Activated CD8-positive, alpha-beta memory T cell treated with anti-CD3 and anti-CD28 coated beads, Interleukin-2, amount 10 ng/mL, durations not matched to agents 7 days and 5 days (primary cell): ENCODE results near the gene ANKS6. TPM values are rescaled to one million over a fixed set of nuclear protein-coding genes. Genes with fewer than 3 reads are reported as not detected.

Experiments
- ATAC-seq: fragments of 150-1000 bp; cut with Tn5 transposase; one replicate; pipeline ENCODE4 v1.10.0; 2021; ENCODE audit warnings: moderate library complexity
- CTCF ChIA-PET: fragments of 350-600 bp; sonication (Branson Sonifier 250); formaldehyde crosslinking; loops from one replicate; lab custom pipeline; 2021; ENCODE audit warnings: antibody characterized with exemption; lab: Charles Lee
- DNase-seq: peaks from one replicate; pipeline ENCODE4 v3.0.0-alpha.2; 2020
- H3K27ac Mint-ChIP-seq: one replicate; pipeline ENCODE4 v1.8.0; 2021; ENCODE audit warnings: mild to moderate bottlenecking, mixed read lengths
- H3K27me3 Mint-ChIP-seq: one replicate; pipeline ENCODE4 v1.8.0; 2021; ENCODE audit warnings: mixed read lengths
- H3K36me3 Mint-ChIP-seq: one replicate; pipeline ENCODE4 v1.8.0; 2021; ENCODE audit warnings: mild to moderate bottlenecking, mixed read lengths
- H3K4me1 Mint-ChIP-seq: one replicate; pipeline ENCODE4 v1.8.0; 2021; ENCODE audit warnings: mixed read lengths
- H3K4me3 Mint-ChIP-seq: one replicate; pipeline ENCODE4 v1.8.0; 2021; ENCODE audit warnings: mild to moderate bottlenecking, moderate library complexity, mixed read lengths
- H3K9me3 Mint-ChIP-seq: one replicate; pipeline ENCODE4 v1.8.0; 2022; ENCODE audit warnings: low read depth, mixed read lengths
- total RNA-seq, 2 experiments: library from RNA; stranded (reverse); gene quantifications; one replicate each; pipeline ENCODE4 v1.2.3, GENCODE V29; 2021

ANKS6 gene
- total RNA-seq, 2 experiments from 2014 or later = 6.5 to 9.2 TPM

DNA sequence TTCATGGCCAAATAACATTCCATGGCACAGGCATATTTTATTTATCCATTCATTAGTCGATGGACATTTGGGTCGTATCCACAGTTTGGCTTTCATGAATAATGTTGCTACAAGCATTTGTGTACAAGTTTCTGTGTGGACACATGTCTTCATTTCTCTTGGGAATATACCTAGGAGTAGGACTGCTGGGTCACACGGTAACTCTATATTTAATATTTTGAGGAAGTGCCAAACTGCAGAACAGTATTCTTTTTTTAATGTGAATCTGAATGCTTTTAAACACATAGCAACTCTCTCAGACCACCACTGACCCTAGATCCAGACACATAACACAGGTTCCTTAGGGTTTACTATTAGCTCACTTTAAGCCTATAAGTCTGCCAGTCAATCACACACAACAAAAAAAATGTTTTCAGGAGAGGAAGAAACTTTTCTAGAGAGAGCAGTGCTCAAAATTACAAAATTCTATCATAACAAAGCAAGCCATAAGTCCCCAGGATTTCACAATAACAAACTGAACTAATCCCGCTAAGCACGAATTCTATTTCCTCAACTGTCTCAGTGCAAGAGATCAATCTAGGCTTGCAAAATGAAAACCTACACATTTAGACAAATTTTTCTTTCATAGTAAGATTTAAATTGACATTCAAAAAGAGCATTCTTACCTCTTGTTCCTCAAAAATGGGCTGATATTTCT is 45.8 kb downstream of the ANKS6 start:
- H3K4me3 Mint-ChIP-seq = no peak overlapping the region
- DNase-seq = no peak
- H3K27me3 Mint-ChIP-seq = no peaks in the 10 kb centered on the region
- CTCF ChIA-PET = interaction anchor here (1.0 kb wide), 1 partner anchor 11 kb away, joined by 3 read pairs; no protein-coding TSS in a partner anchor
- no peaks in the 10 kb centered on the region for H3K9me3 Mint-ChIP-seq
- H3K27ac Mint-ChIP-seq = no peak overlapping the region
- no peak for ATAC-seq
- H3K4me1 Mint-ChIP-seq = no peaks in the 10 kb centered on the region
- H3K36me3 Mint-ChIP-seq = no peaks in the 10 kb centered on the region

DNA sequence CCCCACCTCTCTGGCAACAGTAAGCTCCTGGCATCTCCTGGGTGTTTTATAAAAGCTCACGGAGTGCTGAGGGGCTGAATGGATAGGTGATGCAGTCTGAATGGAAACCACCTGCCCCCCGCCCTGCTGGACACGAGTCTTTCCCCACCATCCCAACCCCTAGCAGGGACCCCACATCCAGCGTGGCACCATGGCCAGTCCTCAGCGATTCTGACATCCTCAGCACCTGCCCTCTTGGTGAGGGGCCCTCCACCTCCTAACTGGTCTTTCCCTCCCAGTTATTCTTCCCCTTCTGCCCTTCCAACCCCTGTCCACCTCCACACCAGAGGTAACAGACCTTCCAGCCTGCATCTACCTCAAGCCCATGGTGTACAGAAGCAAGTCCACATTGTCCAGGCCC is 48.9 kb downstream of the ANKS6 start:
- Mint-ChIP-seq H3K36me3 (no peaks in the 10 kb centered on the region), H3K4me1 (no peaks in the 10 kb centered on the region), H3K4me3 (no peak overlapping the region), H3K9me3 (no peaks in the 10 kb centered on the region), H3K27ac (no peak overlapping the region), H3K27me3 (no peaks in the 10 kb centered on the region)
- ATAC-seq = no peak
- CTCF ChIA-PET = no interaction called here
- no peak for DNase-seq

DNA sequence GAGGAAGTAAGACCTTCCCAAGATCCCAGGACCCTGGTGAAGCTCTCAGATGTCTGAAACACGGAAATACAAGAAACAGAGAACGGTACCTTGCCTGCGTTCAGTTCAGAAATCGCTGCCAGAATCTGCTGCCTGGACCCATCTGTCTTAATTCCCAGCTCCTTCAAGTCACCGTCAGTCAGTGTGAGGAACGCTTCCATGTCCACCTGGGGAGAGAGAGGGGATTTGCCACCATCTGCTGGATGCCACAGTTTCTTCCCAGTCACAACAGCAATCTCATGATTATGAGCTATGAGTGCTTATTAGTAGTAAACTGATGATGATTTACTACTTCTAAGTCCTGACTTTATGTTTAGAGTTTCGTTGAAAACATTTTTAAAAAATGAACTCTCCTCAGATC is 50.9 kb downstream of the ANKS6 start:
- Mint-ChIP-seq H3K4me1 (no peaks in the 10 kb centered on the region), H3K9me3 (no peaks in the 10 kb centered on the region), H3K27ac (no peak overlapping the region), H3K4me3 (no peak overlapping the region), H3K27me3 (no peaks in the 10 kb centered on the region), H3K36me3 (no peaks in the 10 kb centered on the region)
- no peak for ATAC-seq
- DNase-seq = no peak
- CTCF ChIA-PET = interaction anchor here (1.2 kb wide), 1 partner anchor 21 kb away, joined by 3 read pairs; no protein-coding TSS in a partner anchor

DNA sequence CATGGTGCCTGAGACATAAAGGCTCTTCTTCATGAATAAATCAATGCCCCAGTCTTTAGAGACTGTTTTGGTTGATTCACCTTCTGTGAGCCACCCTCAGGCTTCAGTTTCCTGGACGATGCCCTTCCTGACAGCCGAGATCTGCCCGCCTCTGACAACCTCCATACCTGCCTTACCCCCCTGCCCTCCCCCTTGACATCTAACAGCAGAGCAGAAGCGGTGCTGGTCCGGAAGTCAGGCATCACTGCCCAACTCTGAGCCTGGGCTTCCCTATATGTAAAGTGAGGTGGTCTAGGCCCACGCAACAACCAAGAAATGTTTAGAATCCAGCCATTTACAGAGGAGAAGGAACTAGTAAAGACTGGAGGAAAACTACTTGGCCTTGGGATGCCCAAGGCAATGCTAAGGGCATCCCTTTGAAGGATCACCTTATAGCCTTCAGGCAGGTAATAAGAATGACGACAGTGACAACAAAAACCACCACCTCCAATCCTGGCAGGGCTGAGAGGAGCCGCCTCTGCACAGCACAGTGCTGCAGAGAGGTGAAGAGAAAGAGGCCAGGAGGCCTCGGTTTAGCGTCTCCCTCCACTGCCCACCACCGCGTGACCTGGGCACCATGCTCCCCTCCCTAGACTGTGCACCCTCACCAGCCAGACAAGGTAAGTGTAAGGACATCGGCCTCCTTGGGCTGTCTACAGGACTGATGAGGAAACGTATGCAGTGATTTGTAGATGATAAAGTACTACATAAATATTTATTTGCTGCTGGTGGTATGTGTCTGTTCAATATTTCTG is 52.3 kb downstream of the ANKS6 start:
- CTCF ChIA-PET = no interaction called here
- no peaks in the 10 kb centered on the region for H3K4me1 Mint-ChIP-seq
- no peaks in the 10 kb centered on the region for H3K9me3 Mint-ChIP-seq
- H3K36me3 Mint-ChIP-seq = no peaks in the 10 kb centered on the region
- ATAC-seq = no peak
- no peak for DNase-seq
- no peak overlapping the region for H3K27ac Mint-ChIP-seq
- H3K27me3 Mint-ChIP-seq = no peaks in the 10 kb centered on the region
- no peak overlapping the region for H3K4me3 Mint-ChIP-seq

DNA sequence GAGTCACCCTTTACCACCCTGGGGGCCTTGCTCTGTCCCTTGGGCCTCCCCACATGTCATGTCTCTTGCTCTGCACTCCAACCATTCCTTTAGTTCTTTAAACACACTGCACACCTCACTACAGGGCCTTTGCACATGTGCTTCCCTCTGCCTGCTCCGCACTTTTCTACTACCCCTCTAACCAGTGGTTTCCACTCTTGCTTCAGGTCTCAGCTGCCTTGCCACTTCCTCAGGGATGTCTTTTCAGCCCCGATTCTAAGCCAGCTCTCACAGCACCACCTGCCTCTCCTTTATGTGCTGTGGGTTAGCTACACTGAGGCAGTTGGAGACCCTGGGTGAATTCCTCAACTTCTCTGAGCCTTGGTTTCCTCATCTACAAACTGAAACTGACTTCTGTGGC is 53.0 kb downstream of the ANKS6 start:
- H3K4me3 Mint-ChIP-seq = no peak overlapping the region
- ATAC-seq = no peak
- no peaks in the 10 kb centered on the region for H3K4me1 Mint-ChIP-seq
- CTCF ChIA-PET = no interaction called here
- no peak for DNase-seq
- peaks cover 4% of the 10 kb centered on the region for H3K36me3 Mint-ChIP-seq
- H3K27ac Mint-ChIP-seq = no peak overlapping the region
- H3K9me3 Mint-ChIP-seq = no peaks in the 10 kb centered on the region
- H3K27me3 Mint-ChIP-seq = no peaks in the 10 kb centered on the region

DNA sequence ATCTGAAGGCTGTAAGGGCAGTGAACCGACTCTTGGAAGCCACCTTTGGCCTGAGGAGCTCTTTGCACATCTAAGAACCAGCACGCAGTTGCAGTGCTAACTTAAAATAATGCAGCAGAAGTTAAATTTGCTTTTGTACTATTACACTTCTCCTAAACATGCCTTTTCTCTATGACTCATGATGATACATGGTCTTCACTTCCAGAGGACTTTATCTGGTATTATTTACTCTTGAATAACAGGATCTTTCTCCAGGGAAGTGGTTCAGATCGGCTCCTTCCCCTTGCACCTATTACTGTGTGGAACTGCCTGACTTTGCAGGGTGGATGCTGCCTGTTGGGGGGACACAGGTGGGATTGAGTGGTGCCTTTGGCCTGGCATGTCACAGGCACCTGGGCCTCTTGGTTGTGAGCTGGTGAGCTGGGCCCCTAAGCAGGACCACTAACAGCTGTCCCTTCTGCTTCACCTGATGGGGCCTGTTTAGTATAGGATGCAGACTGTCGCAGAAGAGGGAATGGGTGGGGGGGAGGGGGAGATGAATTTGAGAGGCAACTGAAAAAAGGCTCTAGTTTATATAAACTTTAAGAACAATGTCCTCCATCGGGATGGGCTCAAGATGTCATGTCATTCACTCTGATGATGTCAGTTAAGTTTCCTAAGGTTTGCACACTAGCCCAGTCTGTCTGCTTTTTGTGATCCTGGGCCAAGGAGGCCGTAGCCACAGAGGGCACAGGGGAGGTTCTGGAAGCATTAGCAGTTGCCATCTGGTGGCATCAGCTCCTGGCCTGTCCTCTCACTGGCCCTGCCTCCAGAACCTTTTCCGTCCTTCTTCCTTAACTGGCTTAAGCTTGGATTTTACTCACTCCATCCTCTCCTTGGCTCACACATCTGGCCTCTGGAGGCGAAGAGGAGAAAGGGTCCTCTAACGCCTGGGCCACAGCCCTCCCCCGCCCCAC is 53.8 kb downstream of the ANKS6 start:
- DNase-seq (no peak), ATAC-seq (no peak)
- H3K36me3 Mint-ChIP-seq = peaks cover 7% of the 10 kb centered on the region
- H3K27me3 Mint-ChIP-seq = no peaks in the 10 kb centered on the region
- H3K9me3 Mint-ChIP-seq = no peaks in the 10 kb centered on the region
- no peaks in the 10 kb centered on the region for H3K4me1 Mint-ChIP-seq
- H3K4me3 Mint-ChIP-seq = no peak overlapping the region
- CTCF ChIA-PET = interaction anchor here (0.8 kb wide), 1 partner anchor 32 kb away, joined by 3 read pairs; no protein-coding TSS in a partner anchor
- H3K27ac Mint-ChIP-seq = no peak overlapping the region

DNA sequence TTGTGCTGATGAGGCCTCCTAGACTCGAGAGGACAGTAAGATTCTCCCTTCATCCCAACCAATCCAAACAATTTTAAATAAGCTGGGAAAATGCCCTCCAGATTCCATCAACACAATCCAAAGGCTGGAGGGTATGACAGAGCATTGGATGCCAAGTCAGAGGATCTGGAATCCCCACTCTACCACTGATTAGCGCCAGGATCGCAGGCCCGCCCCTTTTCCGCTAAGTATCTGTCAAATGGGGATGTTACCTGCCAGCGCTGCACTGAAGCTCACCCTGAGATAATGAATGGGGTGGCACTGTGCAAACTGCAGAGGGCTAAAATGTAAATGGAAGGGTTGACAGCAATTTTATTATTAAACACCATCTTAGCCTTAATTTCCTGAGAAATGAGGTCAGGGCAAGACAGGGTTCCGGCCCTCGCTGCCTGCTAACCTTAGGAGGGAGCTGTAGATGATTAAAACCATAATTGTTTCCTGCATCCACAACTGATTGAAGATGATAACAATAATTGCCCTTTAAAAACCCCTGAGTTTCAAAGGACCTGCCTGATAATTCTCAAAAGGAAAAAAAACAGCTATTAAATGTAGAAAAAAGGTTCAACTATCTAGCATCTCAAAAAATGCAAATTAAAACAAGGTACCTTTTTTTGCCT is 56.0 kb downstream of the ANKS6 start:
- Mint-ChIP-seq H3K27ac (no peak overlapping the region), H3K36me3 (peaks cover 9% of the 10 kb centered on the region), H3K9me3 (no peaks in the 10 kb centered on the region), H3K4me3 (no peak overlapping the region), H3K4me1 (no peaks in the 10 kb centered on the region), H3K27me3 (no peaks in the 10 kb centered on the region)
- CTCF ChIA-PET = no interaction called here
- no peak for ATAC-seq
- no peak for DNase-seq

DNA sequence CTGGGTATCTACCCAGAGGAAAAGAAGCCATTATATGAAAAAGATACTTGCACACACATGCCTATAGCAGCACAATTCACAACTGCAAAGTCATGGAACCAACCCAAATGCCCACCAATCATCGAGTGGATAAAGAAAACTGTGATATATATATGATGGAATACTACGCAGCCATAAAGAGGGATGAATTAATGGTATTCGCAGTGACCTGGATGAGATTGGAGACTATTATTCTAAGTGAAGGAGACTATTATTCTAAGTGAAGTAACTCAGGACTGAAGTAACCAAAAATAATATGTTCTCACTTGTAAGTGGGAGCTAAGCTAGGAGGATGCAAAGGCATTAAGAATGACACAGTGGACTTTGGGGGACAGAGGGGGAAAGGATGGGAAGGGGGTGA is 57.6 kb downstream of the ANKS6 start:
- Mint-ChIP-seq H3K27ac (no peak overlapping the region), H3K27me3 (no peaks in the 10 kb centered on the region), H3K36me3 (peaks cover 9% of the 10 kb centered on the region), H3K4me3 (no peak overlapping the region), H3K9me3 (no peaks in the 10 kb centered on the region), H3K4me1 (no peaks in the 10 kb centered on the region)
- CTCF ChIA-PET = no interaction called here
- no peak for ATAC-seq
- DNase-seq = no peak

DNA sequence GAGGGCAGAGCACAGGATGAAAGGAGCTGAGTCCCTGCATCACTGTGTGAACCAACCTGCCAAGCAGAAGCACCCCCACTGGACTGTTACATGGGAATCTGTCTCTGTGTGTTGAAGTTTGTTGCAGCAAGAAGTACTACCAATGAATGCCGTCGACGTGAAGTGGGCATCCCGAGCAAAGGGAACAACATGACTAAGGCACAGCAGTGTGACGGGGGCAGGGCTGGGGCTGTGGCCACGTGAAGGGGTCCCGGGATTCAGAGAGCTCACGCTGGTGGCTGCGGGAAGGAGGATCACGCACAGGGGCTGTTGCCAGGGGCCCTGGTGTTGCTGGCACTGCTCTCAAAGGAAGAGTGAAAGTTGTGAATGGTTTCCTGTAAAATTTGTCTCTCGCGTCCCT is 60.1 kb downstream of the ANKS6 start:
- no peaks in the 10 kb centered on the region for H3K9me3 Mint-ChIP-seq
- no peaks in the 10 kb centered on the region for H3K27me3 Mint-ChIP-seq
- no peak overlapping the region for H3K27ac Mint-ChIP-seq
- no peak overlapping the region for H3K4me3 Mint-ChIP-seq
- peaks cover 9% of the 10 kb centered on the region for H3K36me3 Mint-ChIP-seq
- no peaks in the 10 kb centered on the region for H3K4me1 Mint-ChIP-seq
- CTCF ChIA-PET = no interaction called here
- DNase-seq (no peak), ATAC-seq (no peak)

DNA sequence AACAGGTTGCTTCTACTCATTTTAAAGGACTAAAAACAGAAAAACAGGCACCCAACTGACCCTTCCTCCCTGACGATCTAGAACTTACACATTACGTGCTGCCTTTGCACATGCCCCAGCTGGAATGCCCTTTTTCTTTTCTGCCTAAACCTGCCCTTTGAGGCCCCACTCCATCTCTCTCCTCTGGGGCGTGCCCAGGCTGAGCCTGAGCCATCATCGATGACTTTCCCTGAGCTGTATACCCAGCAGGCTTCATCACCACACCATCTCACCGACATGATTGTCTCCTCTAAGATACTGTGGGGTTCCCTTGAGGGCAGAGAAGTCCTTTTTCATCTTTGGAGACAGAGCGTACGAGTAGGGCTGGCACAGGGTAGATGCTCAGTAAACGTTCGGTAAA is 63.6 kb downstream of the ANKS6 start:
- DNase-seq = no peak
- CTCF ChIA-PET = no interaction called here
- peaks cover 3% of the 10 kb centered on the region for H3K4me1 Mint-ChIP-seq
- peaks cover 2% of the 10 kb centered on the region for H3K36me3 Mint-ChIP-seq
- no peak overlapping the region for H3K27ac Mint-ChIP-seq
- H3K9me3 Mint-ChIP-seq = no peaks in the 10 kb centered on the region
- peaks cover 3% of the 10 kb centered on the region for H3K27me3 Mint-ChIP-seq
- no peak overlapping the region for H3K4me3 Mint-ChIP-seq
- ATAC-seq = no peak

DNA sequence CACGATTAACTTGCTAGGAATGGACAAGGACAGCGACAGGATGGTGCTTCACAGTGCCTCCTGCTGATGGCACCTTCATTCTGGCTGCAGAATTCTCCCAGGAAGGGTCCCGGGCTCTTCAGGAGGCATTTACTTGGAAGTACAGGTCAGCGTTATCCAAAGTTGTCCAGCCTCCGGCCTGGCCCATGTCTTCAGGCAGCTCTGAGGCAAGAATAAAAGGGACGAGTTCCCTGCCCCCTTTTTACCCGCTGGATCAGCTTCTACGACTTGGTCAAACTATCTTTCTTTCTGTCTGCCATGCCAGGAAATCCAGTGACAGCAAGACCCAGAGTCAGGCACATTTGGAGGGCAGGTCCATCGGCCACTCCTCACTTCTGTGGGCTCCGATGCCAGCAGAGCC is 64.3 kb downstream of the ANKS6 start:
- DNase-seq = no peak
- H3K27me3 Mint-ChIP-seq = peaks cover 6% of the 10 kb centered on the region
- H3K36me3 Mint-ChIP-seq = peaks cover 2% of the 10 kb centered on the region
- H3K27ac Mint-ChIP-seq = no peak overlapping the region
- no peak for ATAC-seq
- CTCF ChIA-PET = no interaction called here
- no peaks in the 10 kb centered on the region for H3K9me3 Mint-ChIP-seq
- peaks cover 3% of the 10 kb centered on the region for H3K4me1 Mint-ChIP-seq
- H3K4me3 Mint-ChIP-seq = no peak overlapping the region

DNA sequence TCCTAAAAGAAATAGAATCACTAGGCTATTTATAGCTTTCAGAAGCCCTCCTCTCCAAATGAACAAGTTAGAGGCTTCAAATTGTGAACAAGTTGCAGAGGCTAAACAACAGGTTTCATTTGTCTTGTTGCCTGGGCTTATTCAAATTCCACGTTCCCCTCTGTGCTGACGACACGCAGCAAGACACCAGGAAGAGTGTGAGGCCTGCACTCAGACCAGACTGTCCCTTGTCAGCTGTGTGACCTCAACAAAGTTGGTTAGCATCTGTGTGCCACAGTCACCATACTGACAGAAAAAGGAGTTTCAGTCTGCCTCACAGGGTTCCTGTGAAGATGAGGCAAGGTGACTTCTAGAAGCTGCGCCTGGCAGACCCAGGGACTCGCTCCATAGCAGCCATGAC is 65.5 kb downstream of the ANKS6 start:
- ATAC-seq (no peak), DNase-seq (no peak)
- CTCF ChIA-PET = no interaction called here
- no peaks in the 10 kb centered on the region for H3K9me3 Mint-ChIP-seq
- no peaks in the 10 kb centered on the region for H3K36me3 Mint-ChIP-seq
- no peak overlapping the region for H3K27ac Mint-ChIP-seq
- no peak overlapping the region for H3K4me3 Mint-ChIP-seq
- peaks cover 3% of the 10 kb centered on the region for H3K4me1 Mint-ChIP-seq
- H3K27me3 Mint-ChIP-seq = peaks cover 18% of the 10 kb centered on the region

DNA sequence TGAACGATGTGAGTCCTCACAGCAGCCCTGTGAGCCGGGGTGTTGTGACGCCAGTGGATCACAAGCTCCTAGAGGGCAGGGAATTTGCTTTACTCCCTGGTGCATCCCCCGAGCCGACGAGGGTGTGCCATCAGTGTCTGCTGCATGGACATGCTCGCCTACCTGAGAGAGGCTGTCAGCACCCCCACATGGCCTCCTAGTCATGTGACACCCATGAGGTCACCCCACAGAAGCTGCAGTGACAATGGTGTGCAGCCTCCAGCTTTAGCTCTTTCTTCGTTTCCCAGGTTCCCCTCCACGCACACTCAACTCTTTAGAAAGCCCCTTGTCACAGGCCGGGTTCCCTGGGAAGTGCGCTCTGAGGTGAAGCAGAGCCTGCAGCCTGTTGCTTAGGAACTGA is 67.9 kb downstream of the ANKS6 start:
- no peak overlapping the region for H3K27ac Mint-ChIP-seq
- no peak overlapping the region for H3K4me3 Mint-ChIP-seq
- ATAC-seq = no peak
- H3K4me1 Mint-ChIP-seq = peaks cover 3% of the 10 kb centered on the region
- no peaks in the 10 kb centered on the region for H3K9me3 Mint-ChIP-seq
- peaks cover 30% of the 10 kb centered on the region for H3K27me3 Mint-ChIP-seq
- H3K36me3 Mint-ChIP-seq = no peaks in the 10 kb centered on the region
- DNase-seq = no peak
- CTCF ChIA-PET = interaction anchor here (1.5 kb wide), 1 partner anchor 46 kb away, joined by 4 read pairs; no protein-coding TSS in a partner anchor
